ENCODE results near the gene MYL1. TPM values are rescaled to one million over a fixed set of nuclear protein-coding genes. Genes with fewer than 3 reads are reported as not detected.

Gene MYL1
- total RNA-seq = 3.3 TPM

GRCh38 chr2:210315015-210315788 lies at the start of gene MYL1:
MYL1 (minus strand) TSS chr2:210315174; CDS start chr2:210315042, 132 bp downstream.
- no peak for DNase-seq

DNA sequence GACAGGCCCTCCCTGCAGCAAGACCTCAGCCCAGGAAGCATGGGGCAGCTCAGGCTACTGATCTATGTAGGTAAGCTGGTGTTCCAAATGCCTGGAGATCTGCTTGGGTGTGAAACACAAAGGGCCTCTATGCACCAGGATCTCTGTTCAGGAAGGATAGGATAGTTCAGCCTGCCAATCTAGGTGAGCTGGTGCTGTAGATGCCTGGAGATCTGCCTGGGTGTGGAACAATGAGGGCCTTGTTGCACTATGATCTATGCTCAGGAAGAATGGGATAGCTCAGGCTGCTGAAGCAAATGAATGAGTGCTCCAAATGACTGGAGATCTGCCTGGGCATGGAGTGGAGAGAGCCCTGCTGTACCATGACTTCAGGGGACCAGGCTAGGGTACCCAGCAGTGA lies 48.9 kb upstream of the MYL1 start:
- no peak for DNase-seq

GRCh38 chr2:210363261-210363660 lies 48.3 kb upstream of the MYL1 start:
- DNase-seq = no peak

DNA sequence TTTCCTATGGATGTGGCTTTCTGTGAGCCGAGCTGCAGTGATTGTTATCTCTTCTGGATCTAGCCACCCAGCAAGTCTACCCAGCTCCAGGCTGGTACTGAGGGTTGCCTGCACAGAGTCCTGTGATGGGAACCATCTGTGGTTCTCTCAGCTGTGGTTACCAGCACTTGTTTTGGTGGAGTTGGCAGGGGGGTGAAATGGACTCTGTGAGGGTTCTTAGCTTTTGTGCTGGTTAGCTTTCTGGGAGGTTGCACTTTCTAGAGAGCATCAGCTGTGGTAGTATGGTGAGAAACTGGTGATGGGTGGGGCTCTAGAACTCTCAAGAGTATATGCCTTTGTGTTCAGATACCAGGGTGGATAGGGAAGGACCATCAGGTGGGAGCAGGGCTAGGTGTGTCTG lies 45.4 kb upstream of the MYL1 start:
- DNase-seq = no peak

DNA sequence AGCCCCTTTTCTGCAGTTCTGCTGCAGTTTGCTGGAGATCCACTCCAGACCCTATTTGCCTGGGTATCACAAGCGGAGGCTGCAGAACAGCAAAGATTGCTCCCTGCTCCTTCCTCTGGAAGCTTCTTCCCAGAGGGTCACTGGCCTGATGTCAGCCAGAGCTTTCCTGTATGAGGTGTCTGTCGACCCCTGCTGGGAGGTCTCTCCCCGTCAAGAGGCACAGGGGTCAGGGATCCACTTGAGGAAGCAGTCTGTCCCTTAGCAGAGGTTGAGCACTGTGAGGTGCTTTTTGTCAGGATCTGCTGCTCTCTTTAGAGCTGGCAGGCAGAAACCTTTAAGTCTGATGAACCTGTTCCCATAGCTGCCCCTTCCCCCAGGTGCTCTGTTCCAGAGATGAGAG lies 42.0 kb upstream of the MYL1 start:
- DNase-seq = no peak

DNA sequence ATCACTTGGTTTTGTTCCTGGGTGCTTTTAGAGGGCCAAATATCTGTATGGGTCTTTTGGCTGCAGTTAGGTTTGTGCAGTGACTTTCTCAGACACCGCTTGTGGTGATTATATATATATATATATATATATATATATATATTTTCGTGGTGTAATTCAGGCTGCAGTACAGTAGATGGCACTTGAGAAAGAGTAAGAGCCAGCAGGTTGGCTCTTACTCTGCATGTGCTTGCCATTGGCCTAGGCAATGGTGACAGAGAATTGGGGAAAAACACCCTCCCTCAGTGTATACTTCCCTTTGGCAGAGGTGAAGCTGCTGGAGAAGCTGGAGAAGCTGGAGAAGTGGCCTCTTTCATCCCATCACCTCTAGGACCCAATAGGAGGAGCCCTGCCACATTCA lies 22.2 kb upstream of the MYL1 start:
- no peak for DNase-seq

DNA sequence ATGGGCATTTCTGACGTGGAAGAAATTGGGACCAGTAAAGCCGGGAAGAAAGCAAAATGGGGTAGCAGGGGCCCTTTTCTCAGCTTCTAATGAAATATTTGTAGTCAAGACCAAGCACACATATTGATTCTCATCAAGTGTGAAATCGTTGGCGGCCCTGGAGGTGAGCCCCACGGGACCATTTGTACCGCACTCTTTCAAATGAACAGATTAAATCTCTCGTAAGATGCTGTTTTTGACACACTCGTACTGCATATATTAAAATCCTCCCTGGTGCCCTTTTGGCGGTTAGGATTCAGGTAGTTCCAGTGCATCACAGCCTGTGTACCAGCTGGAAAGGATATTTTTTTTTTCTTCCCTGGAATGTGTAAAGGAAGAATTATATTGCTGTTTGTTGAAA lies 9.9 kb upstream of the MYL1 start:
- DNase-seq = no peak

DNA sequence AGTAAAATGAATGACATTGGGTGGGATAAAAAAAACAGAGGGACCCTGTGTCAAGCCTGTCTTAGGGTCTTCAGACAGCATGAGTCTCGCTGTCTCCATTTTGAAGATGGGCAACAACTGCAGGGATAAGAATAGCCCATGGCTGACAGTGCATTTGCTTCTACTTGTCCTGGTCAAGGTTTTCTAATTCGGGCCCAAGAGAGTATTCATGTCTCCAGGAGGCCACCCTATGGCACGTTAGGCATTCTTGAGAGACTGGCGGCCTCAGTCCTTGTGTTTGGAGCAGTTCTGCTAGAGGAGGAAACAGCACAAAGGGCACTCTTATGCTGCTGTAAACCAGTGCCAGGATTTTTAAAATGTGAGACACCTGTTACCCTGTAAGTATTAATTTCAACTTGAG lies 9.5 kb upstream of the MYL1 start:
- DNase-seq = no peak

GRCh38 chr2:210323003-210323402 lies 8.0 kb upstream of the MYL1 start:
- DNase-seq = no peak

- no peak for DNase-seq
Measured at GRCh38 chr2:210318891-210319290, 3.9 kb upstream of the MYL1 start.

GRCh38 chr2:210318486-210318885 lies 3.5 kb upstream of the MYL1 start:
- DNase-seq = no peak

GRCh38 chr2:210310550-210310949 lies 4.4 kb downstream of the MYL1 start:
- no peak for DNase-seq

DNA sequence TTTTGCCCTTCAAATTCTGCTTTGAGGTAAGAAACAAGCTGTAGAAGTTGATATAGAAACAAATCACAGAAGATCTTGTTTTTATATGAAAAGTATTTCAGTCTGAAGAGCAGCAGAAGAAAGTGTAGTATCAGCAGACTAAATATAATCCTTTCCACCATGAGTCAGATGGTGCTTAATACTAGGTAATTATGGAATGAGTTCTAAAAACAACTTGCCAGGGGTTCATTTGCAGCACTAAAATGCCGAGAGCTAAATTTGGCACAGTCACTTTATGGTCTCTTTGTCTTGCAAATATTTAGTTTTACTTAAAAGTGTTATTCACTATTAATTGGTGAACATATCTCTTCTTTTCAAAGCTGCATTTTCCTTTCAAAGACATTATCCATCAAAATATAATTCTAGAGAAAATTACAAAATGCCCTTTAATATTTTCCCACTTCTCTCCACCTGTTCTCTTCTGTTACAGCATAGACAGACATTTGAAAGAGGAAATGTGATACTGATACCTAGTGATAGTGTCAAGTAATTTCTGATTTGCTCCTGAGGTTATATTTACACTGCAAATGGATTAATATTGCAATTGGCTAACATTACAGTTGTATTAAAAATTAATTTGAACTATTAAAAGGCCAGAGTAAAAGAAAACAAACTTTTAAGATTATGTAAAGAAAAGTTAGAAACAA lies 5.3 kb downstream of the MYL1 start:
- no peak for DNase-seq

- DNase-seq = no peak
Measured at GRCh38 chr2:210303498-210303897, 11.5 kb downstream of the MYL1 start.

- DNase-seq = no peak
Measured at GRCh38 chr2:210302326-210302725, 12.6 kb downstream of the MYL1 start.

DNA sequence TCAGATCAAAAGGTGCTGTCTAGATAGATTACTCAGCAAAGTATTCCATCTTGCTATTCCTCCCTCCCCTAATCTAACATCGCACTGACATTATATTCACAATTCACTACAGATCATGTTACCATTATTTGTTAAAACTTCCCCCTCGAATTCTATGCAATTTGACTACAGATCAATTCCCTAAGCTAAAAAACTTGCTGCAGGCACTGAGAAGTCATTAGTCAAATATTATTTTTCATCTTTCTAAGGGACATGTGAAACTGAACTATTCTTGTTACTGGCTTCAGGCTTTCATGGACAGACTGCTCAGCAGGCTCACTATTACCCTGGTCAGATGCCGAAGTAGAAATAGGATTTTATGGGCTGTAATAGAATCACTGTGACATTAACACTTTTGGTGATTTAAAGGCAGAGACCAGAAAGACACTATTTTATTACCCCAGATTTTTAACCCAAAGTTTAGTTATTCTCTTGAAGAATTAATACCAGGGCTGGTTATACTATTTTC lies 15.1 kb downstream of the MYL1 start:
- no peak for DNase-seq

- no peak for DNase-seq
Measured at GRCh38 chr2:210288408-210288807, 26.6 kb downstream of the MYL1 start.

- no peak for DNase-seq
Measured at GRCh38 chr2:210287301-210287700, 27.7 kb downstream of the MYL1 start.

- no peak for DNase-seq
Measured at GRCh38 chr2:210286123-210286680, 28.8 kb downstream of the MYL1 start.

DNA sequence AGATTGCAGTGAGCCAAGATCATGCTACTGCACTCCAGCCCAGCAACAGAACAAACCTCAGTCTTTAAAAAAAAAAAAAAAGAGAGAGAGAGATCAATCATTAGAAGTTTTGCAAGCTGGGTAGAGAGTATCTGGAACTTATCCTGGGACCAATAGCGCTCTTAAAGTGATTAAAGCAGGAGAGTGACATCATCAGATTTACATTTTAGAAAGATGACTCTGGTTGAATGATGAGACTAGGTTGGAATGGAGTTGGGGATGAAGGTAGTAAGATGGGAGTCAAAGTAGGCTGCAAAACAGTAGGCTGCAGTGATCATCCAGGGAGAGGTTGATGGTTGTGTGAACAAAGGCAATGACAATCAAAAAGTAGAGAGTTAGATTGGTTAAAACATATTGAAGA lies 37.8 kb downstream of the MYL1 start:
- no peak for DNase-seq

DNA sequence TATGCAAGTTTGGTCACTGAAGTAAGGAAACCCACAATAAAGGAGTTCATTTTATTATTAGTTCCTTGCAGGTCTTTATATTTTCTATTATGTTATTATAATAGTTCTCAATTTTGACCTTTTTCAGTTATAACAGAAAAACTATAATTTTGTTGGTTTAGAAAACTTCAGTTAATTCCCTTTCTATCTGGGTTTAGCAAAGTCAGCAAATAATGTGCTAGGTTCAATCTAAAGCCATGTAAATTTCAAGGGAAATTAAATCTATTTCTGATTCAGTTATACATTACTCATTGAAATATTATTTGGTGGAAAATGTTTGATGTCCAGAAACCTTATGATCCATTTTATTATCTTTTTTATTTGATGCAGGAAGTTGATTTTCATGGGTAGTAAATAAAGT lies 43.7 kb downstream of the MYL1 start:
- DNase-seq = no peak

DNA sequence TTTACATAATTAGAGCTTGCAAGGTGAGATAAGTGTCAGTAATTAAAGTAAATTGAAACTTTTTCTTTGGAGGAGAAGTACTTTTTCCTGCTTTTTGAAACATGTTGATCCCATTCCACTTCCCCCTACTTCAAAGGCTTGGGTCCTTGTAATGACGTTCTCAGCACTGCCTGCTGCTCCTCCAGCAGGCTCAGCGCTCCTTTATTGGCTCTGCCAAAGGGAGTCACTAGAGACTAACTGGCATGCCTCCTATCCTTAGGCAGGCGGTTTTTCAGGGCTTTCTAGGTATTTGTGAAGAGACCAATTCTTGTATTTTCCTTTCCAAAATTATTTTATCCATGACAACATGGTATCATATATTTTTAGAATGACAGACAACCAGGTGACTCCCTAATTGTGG lies 45.8 kb downstream of the MYL1 start:
- DNase-seq = no peak

DNA sequence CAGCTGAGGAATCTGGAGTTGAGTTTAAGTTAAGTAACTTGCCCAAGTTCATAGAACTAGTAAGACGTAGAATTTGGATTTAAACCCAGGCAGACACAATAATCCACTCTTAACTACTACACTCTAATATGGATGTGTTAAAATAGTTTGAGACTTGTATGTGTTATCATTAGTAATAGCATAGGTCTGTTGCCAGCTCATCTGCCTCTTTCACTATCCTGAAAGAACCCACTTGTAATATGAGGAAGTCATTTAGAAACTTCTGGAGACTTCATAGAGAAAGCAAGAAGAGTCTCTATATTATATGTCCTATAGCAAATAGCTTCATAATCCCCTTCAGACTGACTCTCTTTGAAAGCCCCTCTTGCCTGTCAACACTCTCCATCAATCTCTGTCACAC lies 46.7 kb downstream of the MYL1 start:
- DNase-seq = no peak

DNA sequence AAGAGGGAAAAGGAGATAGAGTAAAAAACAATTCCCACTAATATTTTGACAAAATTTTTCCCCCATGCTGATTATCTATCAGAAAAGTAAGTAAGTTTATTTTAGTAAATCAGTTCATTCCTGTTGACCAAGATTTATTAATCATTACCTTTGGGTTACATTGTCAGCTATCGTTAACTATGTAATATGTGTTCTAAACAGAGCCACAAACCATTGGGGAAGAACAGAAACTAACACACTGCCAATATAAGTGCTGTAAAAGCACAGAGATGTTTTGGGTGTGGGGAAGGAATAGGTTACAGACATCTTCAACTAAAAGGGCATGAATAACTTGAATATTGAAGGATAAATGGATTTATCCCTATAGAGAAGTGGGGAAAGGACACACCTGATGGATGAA lies 47.3 kb downstream of the MYL1 start:
- DNase-seq = no peak
